ENCODE measurements around the gene SLC6A20.

DNA sequence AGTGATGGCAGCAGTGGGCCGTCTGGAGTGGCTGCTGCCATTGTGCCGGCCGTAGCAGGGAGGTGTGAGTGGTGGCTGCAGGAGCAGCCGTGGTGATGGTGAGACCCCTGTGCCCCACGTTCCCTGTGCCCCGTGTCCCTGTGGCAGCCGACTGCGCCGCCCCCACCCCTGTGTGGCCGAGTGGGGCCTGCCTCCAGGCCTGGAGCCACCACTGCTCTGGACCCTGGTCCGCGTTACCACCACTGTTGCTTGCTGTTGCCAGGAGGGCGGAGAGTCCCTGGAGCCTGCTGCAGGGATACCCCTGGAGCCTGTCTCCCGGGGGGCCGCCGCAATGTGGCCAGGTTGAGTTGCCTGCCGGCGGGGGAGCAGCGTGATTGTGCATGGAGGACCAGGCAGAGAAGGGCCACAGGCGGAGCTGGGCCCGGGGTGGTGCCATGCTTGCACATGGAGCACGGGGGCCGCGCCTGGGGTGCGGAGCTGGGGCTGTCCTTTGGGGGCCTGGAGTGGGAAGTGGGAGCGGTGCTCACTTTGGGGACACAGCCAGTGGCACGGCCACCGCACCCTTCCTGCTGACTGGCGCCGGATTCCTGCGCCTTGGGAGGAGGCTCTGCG lies 50.1 kb downstream of the SLC6A20 start:
- no peak for TF ChIP-seq POLR2A (IDR thresholded peaks at IDR 0.05)
- no peak for TF ChIP-seq EP300 (IDR thresholded peaks at IDR 0.05)
- TF ChIP-seq, protein P1, sequence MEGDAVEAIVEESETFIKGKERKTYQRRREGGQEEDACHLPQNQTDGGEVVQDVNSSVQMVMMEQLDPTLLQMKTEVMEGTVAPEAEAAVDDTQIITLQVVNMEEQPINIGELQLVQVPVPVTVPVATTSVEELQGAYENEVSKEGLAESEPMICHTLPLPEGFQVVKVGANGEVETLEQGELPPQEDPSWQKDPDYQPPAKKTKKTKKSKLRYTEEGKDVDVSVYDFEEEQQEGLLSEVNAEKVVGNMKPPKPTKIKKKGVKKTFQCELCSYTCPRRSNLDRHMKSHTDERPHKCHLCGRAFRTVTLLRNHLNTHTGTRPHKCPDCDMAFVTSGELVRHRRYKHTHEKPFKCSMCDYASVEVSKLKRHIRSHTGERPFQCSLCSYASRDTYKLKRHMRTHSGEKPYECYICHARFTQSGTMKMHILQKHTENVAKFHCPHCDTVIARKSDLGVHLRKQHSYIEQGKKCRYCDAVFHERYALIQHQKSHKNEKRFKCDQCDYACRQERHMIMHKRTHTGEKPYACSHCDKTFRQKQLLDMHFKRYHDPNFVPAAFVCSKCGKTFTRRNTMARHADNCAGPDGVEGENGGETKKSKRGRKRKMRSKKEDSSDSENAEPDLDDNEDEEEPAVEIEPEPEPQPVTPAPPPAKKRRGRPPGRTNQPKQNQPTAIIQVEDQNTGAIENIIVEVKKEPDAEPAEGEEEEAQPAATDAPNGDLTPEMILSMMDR (IDR thresholded peaks at IDR 0.05) = no peak

Measured in gastroesophageal sphincter (tissue), 3 donors.